WTC11 (cell line): Measurements from ENCODE around the gene SCAF4.

ENCODE experiments used
- ARID4B ChIP-seq: sonication (generic); formaldehyde crosslinking; IDR thresholded peaks from 2 replicates; pipeline ENCODE4 v1.8.0; 2023; ENCODE audit warnings: missing genetic modification reagents, mild to moderate bottlenecking, borderline replicate concordance
- CTCF ChIP-seq: fragments of 200-600 bp; IDR thresholded peaks from 2 replicates; pipeline ENCODE4 v1.8.0; 2022; ENCODE audit warnings: antibody characterized with exemption
- GABPB1 ChIP-seq: sonication (generic); formaldehyde crosslinking; IDR thresholded peaks from 2 replicates; pipeline ENCODE4 v1.8.1; 2023; ENCODE audit warnings: mild to moderate bottlenecking, missing genetic modification reagents
- USF2 ChIP-seq: sonication (generic); formaldehyde crosslinking; IDR thresholded peaks from 2 replicates; pipeline ENCODE4 v1.8.1; 2023; ENCODE audit warnings: mild to moderate bottlenecking, missing genetic modification reagents, moderate library complexity

GRCh38 chr21:31766899-31767298 is 35.0 kb upstream of the SCAF4 start:
- TF ChIP-seq CTCF (no peak), ARID4B (CRISPR knock-in tag) (no peak), USF2 (no peak), GABPB1 (no peak)
